Activated CD4-positive, alpha-beta T cell treated with anti-CD3 and anti-CD28 coated beads, Interleukin-2, amount 50 U/mL, for 1 hour (primary cell): Measurements from ENCODE around the gene KCNK4.

Experiments
- DNase-seq: peaks from one replicate; pipeline ENCODE4 v3.0.0-alpha.2; 2020

KCNK4 gene

GRCh38 chr11:64254326-64254725, 36.8 kb upstream of the KCNK4 start:
- no peak for DNase-seq

- DNase-seq = no peak
Observed at GRCh38 chr11:64255135-64256128, 35.7 kb upstream of the KCNK4 start.

- no peak for DNase-seq
Observed at GRCh38 chr11:64256300-64256699, 34.8 kb upstream of the KCNK4 start.

- no peak for DNase-seq
Observed at GRCh38 chr11:64258356-64258755, 32.7 kb upstream of the KCNK4 start.

GRCh38 chr11:64258946-64259532, 32.1 kb upstream of the KCNK4 start:
- DNase-seq = no peak

- DNase-seq = no peak
Observed at GRCh38 chr11:64259533-64260067, 31.5 kb upstream of the KCNK4 start.

GRCh38 chr11:64260147-64260708, 30.9 kb upstream of the KCNK4 start:
- DNase-seq = no peak

GRCh38 chr11:64261556-64262080, 29.5 kb upstream of the KCNK4 start:
- no peak for DNase-seq

- DNase-seq = no peak
Observed at GRCh38 chr11:64262271-64263002, 28.7 kb upstream of the KCNK4 start.

GRCh38 chr11:64263021-64263946, 27.8 kb upstream of the KCNK4 start:
- DNase-seq = no peak

- DNase-seq = no peak
Observed at GRCh38 chr11:64263947-64264317, 27.2 kb upstream of the KCNK4 start.

GRCh38 chr11:64264371-64264852, 26.7 kb upstream of the KCNK4 start:
- DNase-seq = no peak

- DNase-seq = no peak
Observed at GRCh38 chr11:64265176-64266160, 25.6 kb upstream of the KCNK4 start.

- no peak for DNase-seq
Observed at GRCh38 chr11:64266339-64266738, 24.8 kb upstream of the KCNK4 start.

- no peak for DNase-seq
Observed at GRCh38 chr11:64267207-64267945, 23.7 kb upstream of the KCNK4 start.

- DNase-seq = no peak
Observed at GRCh38 chr11:64268025-64268892, 22.8 kb upstream of the KCNK4 start.

GRCh38 chr11:64268893-64269539, 22.1 kb upstream of the KCNK4 start:
- no peak for DNase-seq
